ENCODE data around the gene IFT81. TPM values are rescaled to one million over a fixed set of nuclear protein-coding genes. Genes with fewer than 3 reads are reported as not detected.

IFT81 gene
- total RNA-seq, 1 experiment from 2014 or later, result 10.5 TPM

DNA sequence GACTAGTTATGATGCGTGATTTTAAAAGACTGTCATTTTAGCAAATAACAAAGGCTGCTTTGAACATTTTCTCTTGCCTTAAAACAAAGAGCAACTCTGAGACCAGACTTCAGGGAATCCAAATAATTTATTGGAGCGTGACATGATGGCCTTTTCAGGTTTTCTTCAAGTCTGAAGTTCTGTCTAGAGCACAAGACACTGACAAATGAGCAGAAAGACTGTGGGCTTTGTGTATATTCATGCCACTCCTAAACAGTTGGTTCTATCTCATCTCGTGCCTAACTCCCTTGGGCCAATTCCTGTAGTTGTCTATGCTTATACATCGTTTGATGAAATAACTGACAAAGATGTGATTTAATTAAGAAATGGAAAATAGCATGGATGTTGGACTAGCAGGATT lies 47.5 kb downstream of the IFT81 start:
- no peaks in the 10 kb centered on the region for H3K4me1 Mint-ChIP-seq
- no peak for ATAC-seq
- no peak overlapping the region for H3K4me3 Mint-ChIP-seq
- peaks cover 14% of the 10 kb centered on the region for H3K36me3 Mint-ChIP-seq
- no peak for TF ChIP-seq CBFB (CRISPR knock-in tag; IDR thresholded peaks at IDR 0.05; ENCODE audit: low read depth)
- TF ChIP-seq, protein P1, sequence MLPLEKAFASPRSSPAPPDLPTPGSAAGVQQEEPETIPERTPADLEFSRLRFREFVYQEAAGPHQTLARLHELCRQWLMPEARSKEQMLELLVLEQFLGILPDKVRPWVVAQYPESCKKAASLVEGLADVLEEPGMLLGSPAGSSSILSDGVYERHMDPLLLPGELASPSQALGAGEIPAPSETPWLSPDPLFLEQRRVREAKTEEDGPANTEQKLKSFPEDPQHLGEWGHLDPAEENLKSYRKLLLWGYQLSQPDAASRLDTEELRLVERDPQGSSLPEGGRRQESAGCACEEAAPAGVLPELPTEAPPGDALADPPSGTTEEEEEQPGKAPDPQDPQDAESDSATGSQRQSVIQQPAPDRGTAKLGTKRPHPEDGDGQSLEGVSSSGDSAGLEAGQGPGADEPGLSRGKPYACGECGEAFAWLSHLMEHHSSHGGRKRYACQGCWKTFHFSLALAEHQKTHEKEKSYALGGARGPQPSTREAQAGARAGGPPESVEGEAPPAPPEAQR (CRISPR knock-in tag; IDR thresholded peaks at IDR 0.05), result no peak
- TF ChIP-seq GABPB1 (CRISPR knock-in tag; IDR thresholded peaks at IDR 0.05), result no peak
- no peak for TF ChIP-seq ZNF671 (CRISPR knock-in tag; IDR thresholded peaks at IDR 0.05)
- TF ChIP-seq TEAD1 (CRISPR knock-in tag; IDR thresholded peaks at IDR 0.05), result no peak
- TF ChIP-seq, protein P2, sequence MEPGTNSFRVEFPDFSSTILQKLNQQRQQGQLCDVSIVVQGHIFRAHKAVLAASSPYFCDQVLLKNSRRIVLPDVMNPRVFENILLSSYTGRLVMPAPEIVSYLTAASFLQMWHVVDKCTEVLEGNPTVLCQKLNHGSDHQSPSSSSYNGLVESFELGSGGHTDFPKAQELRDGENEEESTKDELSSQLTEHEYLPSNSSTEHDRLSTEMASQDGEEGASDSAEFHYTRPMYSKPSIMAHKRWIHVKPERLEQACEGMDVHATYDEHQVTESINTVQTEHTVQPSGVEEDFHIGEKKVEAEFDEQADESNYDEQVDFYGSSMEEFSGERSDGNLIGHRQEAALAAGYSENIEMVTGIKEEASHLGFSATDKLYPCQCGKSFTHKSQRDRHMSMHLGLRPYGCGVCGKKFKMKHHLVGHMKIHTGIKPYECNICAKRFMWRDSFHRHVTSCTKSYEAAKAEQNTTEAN (CRISPR knock-in tag; IDR thresholded peaks at IDR 0.05), result no peak
- TF ChIP-seq SOX15 (CRISPR knock-in tag; IDR thresholded peaks at IDR 0.05), result no peak
- no peak for TF ChIP-seq RELA (CRISPR knock-in tag; IDR thresholded peaks at IDR 0.05; ENCODE audit: borderline replicate concordance)
- TF ChIP-seq AR (CRISPR knock-in tag; IDR thresholded peaks at IDR 0.05), result no peak
- TF ChIP-seq CDX4 (CRISPR knock-in tag; IDR thresholded peaks at IDR 0.05; ENCODE audit: borderline replicate concordance), result no peak
- no peak for TF ChIP-seq NR1H2 (CRISPR knock-in tag; IDR thresholded peaks at IDR 0.05)
- CTCF ChIA-PET, result no interaction called here
- H3K27me3 Mint-ChIP-seq (ENCODE audit: low read depth), result no peaks in the 10 kb centered on the region
- DNase-seq (ENCODE audit: low spot score), result no peak
- peaks cover 5% of the 10 kb centered on the region for H3K9me3 Mint-ChIP-seq
- POLR2A ChIA-PET, result no interaction called here
- no peak overlapping the region for H3K27ac Mint-ChIP-seq

DNA sequence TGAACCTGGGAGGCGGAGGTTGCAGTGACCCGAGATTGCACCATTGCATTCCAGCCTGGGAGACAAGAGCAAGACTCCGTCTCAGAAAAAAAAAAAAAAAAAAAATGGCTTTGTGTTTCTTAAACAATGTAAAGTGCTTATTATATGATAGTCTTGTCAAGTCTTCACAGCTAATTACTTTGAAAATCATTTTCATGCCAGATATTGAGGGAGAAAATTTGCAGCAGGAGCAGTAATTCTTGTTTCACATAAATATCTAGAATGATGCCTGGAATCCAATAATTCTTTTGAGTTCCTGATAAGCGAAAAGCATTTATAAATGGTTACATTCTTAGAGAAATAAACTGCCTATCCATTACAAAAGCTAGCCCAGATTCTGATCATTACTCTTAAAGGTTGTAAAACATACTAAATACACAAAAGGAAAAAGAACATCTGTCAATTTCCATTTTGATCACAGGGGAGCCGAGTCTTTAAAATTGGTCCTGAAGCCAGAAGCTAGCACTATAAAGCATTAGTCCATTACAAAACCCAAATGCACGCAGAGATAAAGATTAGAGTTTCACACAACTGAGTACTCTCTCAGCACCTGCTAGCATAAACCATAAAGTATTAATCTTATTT lies 50.3 kb downstream of the IFT81 start:
- POLR2A ChIA-PET, result interaction anchor here (1.1 kb wide), 1 partner anchor 12 kb away, joined by 8 read pairs; no protein-coding TSS in a partner anchor
- peaks cover 5% of the 10 kb centered on the region for H3K9me3 Mint-ChIP-seq
- no peak overlapping the region for H3K4me3 Mint-ChIP-seq
- no peaks in the 10 kb centered on the region for H3K27me3 Mint-ChIP-seq (ENCODE audit: low read depth)
- CTCF ChIA-PET, result no interaction called here
- ATAC-seq (no peak), DNase-seq (ENCODE audit: low spot score) (no peak)
- H3K27ac Mint-ChIP-seq, result no peak overlapping the region
- H3K4me1 Mint-ChIP-seq, result no peaks in the 10 kb centered on the region
- H3K36me3 Mint-ChIP-seq, result peaks cover 14% of the 10 kb centered on the region
- TF ChIP-seq TEAD4 (CRISPR knock-in tag; IDR thresholded peaks at IDR 0.05) (no peak), SOX15 (CRISPR knock-in tag; IDR thresholded peaks at IDR 0.05) (no peak), FOXJ3 (CRISPR knock-in tag; IDR thresholded peaks at IDR 0.05; ENCODE audit: borderline replicate concordance) (no peak), RELA (CRISPR knock-in tag; IDR thresholded peaks at IDR 0.05; ENCODE audit: borderline replicate concordance) (no peak), CBFB (CRISPR knock-in tag; IDR thresholded peaks at IDR 0.05; ENCODE audit: low read depth) (no peak), ZNF138 (CRISPR knock-in tag; conservative IDR thresholded peaks at IDR 0.05) (no peak), HMGA2 (CRISPR knock-in tag; IDR thresholded peaks at IDR 0.05) (no peak), FOXP4 (CRISPR knock-in tag; IDR thresholded peaks at IDR 0.05) (no peak), NFYB (CRISPR knock-in tag; conservative IDR thresholded peaks at IDR 0.05; ENCODE audit: low read depth) (no peak), PRDM15 (CRISPR knock-in tag; IDR thresholded peaks at IDR 0.05) (no peak)
- TF ChIP-seq, protein P3, sequence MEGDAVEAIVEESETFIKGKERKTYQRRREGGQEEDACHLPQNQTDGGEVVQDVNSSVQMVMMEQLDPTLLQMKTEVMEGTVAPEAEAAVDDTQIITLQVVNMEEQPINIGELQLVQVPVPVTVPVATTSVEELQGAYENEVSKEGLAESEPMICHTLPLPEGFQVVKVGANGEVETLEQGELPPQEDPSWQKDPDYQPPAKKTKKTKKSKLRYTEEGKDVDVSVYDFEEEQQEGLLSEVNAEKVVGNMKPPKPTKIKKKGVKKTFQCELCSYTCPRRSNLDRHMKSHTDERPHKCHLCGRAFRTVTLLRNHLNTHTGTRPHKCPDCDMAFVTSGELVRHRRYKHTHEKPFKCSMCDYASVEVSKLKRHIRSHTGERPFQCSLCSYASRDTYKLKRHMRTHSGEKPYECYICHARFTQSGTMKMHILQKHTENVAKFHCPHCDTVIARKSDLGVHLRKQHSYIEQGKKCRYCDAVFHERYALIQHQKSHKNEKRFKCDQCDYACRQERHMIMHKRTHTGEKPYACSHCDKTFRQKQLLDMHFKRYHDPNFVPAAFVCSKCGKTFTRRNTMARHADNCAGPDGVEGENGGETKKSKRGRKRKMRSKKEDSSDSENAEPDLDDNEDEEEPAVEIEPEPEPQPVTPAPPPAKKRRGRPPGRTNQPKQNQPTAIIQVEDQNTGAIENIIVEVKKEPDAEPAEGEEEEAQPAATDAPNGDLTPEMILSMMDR (IDR thresholded peaks at IDR 0.05), result no peak
- TF ChIP-seq, protein P4, sequence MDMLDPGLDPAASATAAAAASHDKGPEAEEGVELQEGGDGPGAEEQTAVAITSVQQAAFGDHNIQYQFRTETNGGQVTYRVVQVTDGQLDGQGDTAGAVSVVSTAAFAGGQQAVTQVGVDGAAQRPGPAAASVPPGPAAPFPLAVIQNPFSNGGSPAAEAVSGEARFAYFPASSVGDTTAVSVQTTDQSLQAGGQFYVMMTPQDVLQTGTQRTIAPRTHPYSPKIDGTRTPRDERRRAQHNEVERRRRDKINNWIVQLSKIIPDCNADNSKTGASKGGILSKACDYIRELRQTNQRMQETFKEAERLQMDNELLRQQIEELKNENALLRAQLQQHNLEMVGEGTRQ (CRISPR knock-in tag; IDR thresholded peaks at IDR 0.05), result no peak
